ENCODE results near the gene PTDSS2.
"Not testable (repeated sequence)": the region's sequence is repeated elsewhere in the genome, so short reads cannot be mapped to it uniquely, and the experiment has no call there.

The PTDSS2 gene

GRCh38 chr11:449889-450808, at the start of gene PTDSS2:
TSS of gene PTDSS2 (plus strand) at chr11:450279. CDS start at chr11:450456, 177 bp downstream.
- Mint-ChIP-seq H3K4me1 (ENCODE audit: low read depth) (peaks cover 25% of the 10 kb centered on the region), H3K36me3 (no peaks in the 10 kb centered on the region), H3K9me3 (ENCODE audit: low read depth) (no peaks in the 10 kb centered on the region), H3K27ac (peak within 1 kb of the TSS; percentile 95), H3K4me3 (peak within 1 kb of the TSS; percentile 99), H3K27me3 (no peaks in the 10 kb centered on the region)

- H3K4me3 Mint-ChIP-seq; H3K36me3 Mint-ChIP-seq; H3K4me1 Mint-ChIP-seq (ENCODE audit: low read depth); H3K27me3 Mint-ChIP-seq; H3K9me3 Mint-ChIP-seq (ENCODE audit: low read depth); H3K27ac Mint-ChIP-seq: not testable (repeated sequence)
Measured at GRCh38 chr11:401196-401595, 48.9 kb upstream of the PTDSS2 start.

GRCh38 chr11:403021-403760, 46.9 kb upstream of the PTDSS2 start:
- Mint-ChIP-seq H3K9me3 (ENCODE audit: low read depth) (no peaks in the 10 kb centered on the region), H3K4me3 (no peak overlapping the region), H3K27me3 (no peaks in the 10 kb centered on the region), H3K4me1 (ENCODE audit: low read depth) (peaks cover 2% of the 10 kb centered on the region), H3K36me3 (no peaks in the 10 kb centered on the region), H3K27ac (no peak overlapping the region)

GRCh38 chr11:403761-404431, 46.2 kb upstream of the PTDSS2 start:
- no peaks in the 10 kb centered on the region for H3K9me3 Mint-ChIP-seq (ENCODE audit: low read depth)
- H3K27ac Mint-ChIP-seq = no peak overlapping the region
- peaks cover 3% of the 10 kb centered on the region for H3K4me1 Mint-ChIP-seq (ENCODE audit: low read depth)
- H3K4me3 Mint-ChIP-seq = no peak overlapping the region
- no peaks in the 10 kb centered on the region for H3K27me3 Mint-ChIP-seq
- H3K36me3 Mint-ChIP-seq = no peaks in the 10 kb centered on the region

- H3K4me1 Mint-ChIP-seq (ENCODE audit: low read depth) = peaks cover 3% of the 10 kb centered on the region
- H3K27me3 Mint-ChIP-seq = no peaks in the 10 kb centered on the region
- no peak overlapping the region for H3K4me3 Mint-ChIP-seq
- H3K9me3 Mint-ChIP-seq (ENCODE audit: low read depth) = no peaks in the 10 kb centered on the region
- H3K27ac Mint-ChIP-seq = no peak overlapping the region
- no peaks in the 10 kb centered on the region for H3K36me3 Mint-ChIP-seq
Measured at GRCh38 chr11:404551-405264, 45.4 kb upstream of the PTDSS2 start.

GRCh38 chr11:405323-405953, 44.6 kb upstream of the PTDSS2 start:
- Mint-ChIP-seq H3K4me3 (no peak overlapping the region), H3K4me1 (ENCODE audit: low read depth) (peaks cover 3% of the 10 kb centered on the region), H3K27me3 (no peaks in the 10 kb centered on the region), H3K27ac (no peak overlapping the region), H3K9me3 (ENCODE audit: low read depth) (no peaks in the 10 kb centered on the region), H3K36me3 (no peaks in the 10 kb centered on the region)

- no peaks in the 10 kb centered on the region for H3K27me3 Mint-ChIP-seq
- peaks cover 3% of the 10 kb centered on the region for H3K4me1 Mint-ChIP-seq (ENCODE audit: low read depth)
- H3K4me3 Mint-ChIP-seq = no peak overlapping the region
- H3K36me3 Mint-ChIP-seq = no peaks in the 10 kb centered on the region
- no peak overlapping the region for H3K27ac Mint-ChIP-seq
- no peaks in the 10 kb centered on the region for H3K9me3 Mint-ChIP-seq (ENCODE audit: low read depth)
Measured at GRCh38 chr11:405954-406795, 43.9 kb upstream of the PTDSS2 start.

- H3K36me3 Mint-ChIP-seq = no peaks in the 10 kb centered on the region
- H3K27me3 Mint-ChIP-seq = no peaks in the 10 kb centered on the region
- H3K27ac Mint-ChIP-seq = no peak overlapping the region
- H3K4me1 Mint-ChIP-seq (ENCODE audit: low read depth) = peaks cover 3% of the 10 kb centered on the region
- H3K4me3 Mint-ChIP-seq = no peak overlapping the region
- no peaks in the 10 kb centered on the region for H3K9me3 Mint-ChIP-seq (ENCODE audit: low read depth)
Measured at GRCh38 chr11:406796-407650, 43.1 kb upstream of the PTDSS2 start.

GRCh38 chr11:407651-408123, 42.4 kb upstream of the PTDSS2 start:
- Mint-ChIP-seq H3K9me3 (ENCODE audit: low read depth) (no peaks in the 10 kb centered on the region), H3K27me3 (no peaks in the 10 kb centered on the region), H3K4me1 (ENCODE audit: low read depth) (peaks cover 4% of the 10 kb centered on the region), H3K27ac (no peak overlapping the region), H3K4me3 (no peak overlapping the region), H3K36me3 (no peaks in the 10 kb centered on the region)

- Mint-ChIP-seq H3K27ac (no peak overlapping the region), H3K9me3 (ENCODE audit: low read depth) (no peaks in the 10 kb centered on the region), H3K4me3 (no peak overlapping the region)
Measured at GRCh38 chr11:408154-409007, 41.7 kb upstream of the PTDSS2 start.

GRCh38 chr11:409008-409599, 41.0 kb upstream of the PTDSS2 start:
- Mint-ChIP-seq H3K4me1 (ENCODE audit: low read depth) (peaks cover 11% of the 10 kb centered on the region), H3K27ac (no peak overlapping the region), H3K9me3 (ENCODE audit: low read depth) (no peaks in the 10 kb centered on the region), H3K27me3 (no peaks in the 10 kb centered on the region), H3K4me3 (no peak overlapping the region), H3K36me3 (no peaks in the 10 kb centered on the region)

More at GRCh38 chr11:408154-409007, 41.7 kb upstream of the PTDSS2 start:
- Mint-ChIP-seq H3K4me1 (ENCODE audit: low read depth) (peaks cover 10% of the 10 kb centered on the region), H3K27me3 (no peaks in the 10 kb centered on the region), H3K36me3 (no peaks in the 10 kb centered on the region)
